Gastrocnemius medialis (tissue), 4 donors: ENCODE data around the gene MS4A10. TPM values are rescaled to one million over a fixed set of nuclear protein-coding genes. Genes with fewer than 3 reads are reported as not detected.

Source experiments
- ATAC-seq, 2 donors: fragments of 150-250 bp; one replicate each; pipeline ENCODE4 v1.9.1; 2016
- DNase-seq, 2 donors: peaks; one replicate each; pipeline ENCODE4 v3.0.0-alpha.2; 2019
- H3K27ac ChIP-seq, 4 donors: fragments of 200-600 bp; sonication (generic); 1 replicate in 1 of 4; 2 replicates in 3 of 4; pipeline ENCODE4 v1.5.1; 2016 to 2018; ENCODE audit warnings: mild to moderate bottlenecking in 2 of 4, moderate library complexity in 1 of 4
- H3K27me3 ChIP-seq, 3 donors: fragments of 200-600 bp; sonication (generic) in 2 of 3; 1 replicate in 1 of 3; 2 replicates in 2 of 3; pipeline versions ENCODE4 v1.5.1 to v1.6.0; 2016 to 2019; ENCODE audit warnings: mild to moderate bottlenecking in 1 of 3, moderate library complexity in 1 of 3
- H3K36me3 ChIP-seq, 2 donors: fragments of 200-600 bp; sonication (generic) in 1 of 2; one replicate each; pipeline ENCODE4 v1.5.1; 2017 to 2018
- H3K4me1 ChIP-seq, 2 donors: fragments of 200-600 bp; sonication (generic) in 1 of 2; one replicate each; pipeline ENCODE4 v1.5.1; 2016 to 2017; ENCODE audit warnings: mild to moderate bottlenecking in 2 of 2
- H3K4me3 ChIP-seq, 4 donors: fragments of 200-600 bp; sonication (generic) in 3 of 4; 1 replicate in 1 of 4; 2 replicates in 3 of 4; pipeline ENCODE4 v1.5.1; 2016 to 2019; ENCODE audit warnings: mild to moderate bottlenecking in 2 of 4
- H3K9me3 ChIP-seq, 3 donors: fragments of 200-600 bp; sonication (generic) in 2 of 3; 1 replicate in 1 of 3; 2 replicates in 2 of 3; pipeline ENCODE4 v1.5.1; 2016 to 2019
- CTCF ChIP-seq, 5 experiments: fragments of 450-650 bp in 3 of 5; fragments of 200-600 bp in 2 of 5; sonication (generic) in 2 of 5; IDR thresholded peaks in 4 of 5; conservative IDR thresholded peaks in 1 of 5; 1 replicate in 4 of 5; 2 replicates in 1 of 5; pipeline ENCODE4 v1.5.1; 2016 to 2019; ENCODE audit warnings: antibody characterized with exemption in 5 of 5, mild to moderate bottlenecking in 3 of 5, moderate library complexity in 3 of 5
- POLR2A ChIP-seq, 2 donors: fragments of 450-650 bp; IDR thresholded peaks; one replicate each; pipeline ENCODE4 v1.6.1; 2017; ENCODE audit warnings: antibody characterized with exemption in 2 of 2, mild to moderate bottlenecking in 2 of 2, moderate library complexity in 2 of 2
- in situ Hi-C, 4 donors: fragments of 200-750 bp; cut with MboI; loops; one replicate each; pipeline versions ENCODE4 v1.15.0 to v1.8.0; 2017; ENCODE audit warnings: low sequenced_read_pairs in 4 of 4
- intact Hi-C: fragments of 100-400 bp; cut with DNase I; formaldehyde crosslinking; loops from one replicate; pipeline ENCODE4 v1.15.1; 2023; ENCODE audit warnings: low total_unique reads
- total RNA-seq, 4 donors: library from RNA; depleted of rRNA; stranded (reverse); fragments of >200 nt; gene quantifications; one replicate each; pipeline versions ENCODE4 v1.1.0 to v1.2.3, GENCODE V29; 2016

The MS4A10 gene
- total RNA-seq, 4 donors from 2014 or later, result not detected

DNA sequence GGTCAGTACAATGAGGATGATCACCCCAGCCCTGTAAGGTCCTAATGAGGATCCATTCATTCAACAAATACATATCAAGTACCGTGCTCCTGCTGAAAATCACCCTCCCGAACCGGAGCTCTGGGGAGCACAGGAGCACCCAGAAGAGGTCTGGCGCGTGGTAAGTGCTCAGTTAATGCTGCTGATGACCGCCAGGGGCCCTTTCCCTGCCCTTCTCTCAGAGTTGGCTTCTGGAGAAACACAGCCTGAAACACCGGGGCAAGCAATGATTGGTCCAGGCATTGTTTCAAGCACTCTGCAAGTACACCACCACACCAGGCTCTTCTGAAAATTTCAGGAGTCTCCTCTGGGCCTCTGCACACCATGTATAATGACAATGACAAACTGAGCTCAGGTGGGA, 53.0 kb downstream of the MS4A10 start:
- Histone ChIP-seq H3K9me3 (no peaks in the 10 kb centered on the region), H3K36me3 (no peaks in the 10 kb centered on the region), H3K27me3 (no peaks in the 10 kb centered on the region), H3K27ac (no peak overlapping the region), H3K4me3 (no peak overlapping the region), H3K4me1 (peaks cover 10 to 13% of the 10 kb centered on the region in 2 donors)
- no peak for ATAC-seq
- DNase-seq, result no peak
- TF ChIP-seq POLR2A (IDR thresholded peaks at IDR 0.05) (no peak), CTCF (IDR thresholded peaks at IDR 0.05 in 4 of 5, conservative IDR thresholded peaks at IDR 0.05 in 1 of 5) (no peak)
- intact Hi-C loops (no loop called here), in situ Hi-C loops (loop anchor here (5.0 to 25.0 kb wide), 3 partner anchors 59 to 349 kb away; no protein-coding TSS in a partner anchor)

- Histone ChIP-seq H3K27ac (peak overlapping the region; percentile 79 to 87 (median 83)), H3K27me3 (no peaks in the 10 kb centered on the region), H3K4me1 (peaks cover 25 to 31% of the 10 kb centered on the region in 2 donors), H3K9me3 (no peaks in the 10 kb centered on the region), H3K36me3 (no peaks in the 10 kb centered on the region), H3K4me3 (peak overlapping the region in 3 of 4 donors; percentile 76 to 92 (median 84))
- ATAC-seq, result peak; percentile 19 to 20
- intact Hi-C loops (no loop called here), in situ Hi-C loops (loop anchor here (5.0 to 25.0 kb wide), 3 partner anchors 52 to 347 kb away; no protein-coding TSS in a partner anchor)
- peak; percentile 30 to 60 for DNase-seq
- no peak for TF ChIP-seq POLR2A (IDR thresholded peaks at IDR 0.05)
Measured at GRCh38 chr11:60840470-60841430, 55.6 kb downstream of the MS4A10 start.

DNA sequence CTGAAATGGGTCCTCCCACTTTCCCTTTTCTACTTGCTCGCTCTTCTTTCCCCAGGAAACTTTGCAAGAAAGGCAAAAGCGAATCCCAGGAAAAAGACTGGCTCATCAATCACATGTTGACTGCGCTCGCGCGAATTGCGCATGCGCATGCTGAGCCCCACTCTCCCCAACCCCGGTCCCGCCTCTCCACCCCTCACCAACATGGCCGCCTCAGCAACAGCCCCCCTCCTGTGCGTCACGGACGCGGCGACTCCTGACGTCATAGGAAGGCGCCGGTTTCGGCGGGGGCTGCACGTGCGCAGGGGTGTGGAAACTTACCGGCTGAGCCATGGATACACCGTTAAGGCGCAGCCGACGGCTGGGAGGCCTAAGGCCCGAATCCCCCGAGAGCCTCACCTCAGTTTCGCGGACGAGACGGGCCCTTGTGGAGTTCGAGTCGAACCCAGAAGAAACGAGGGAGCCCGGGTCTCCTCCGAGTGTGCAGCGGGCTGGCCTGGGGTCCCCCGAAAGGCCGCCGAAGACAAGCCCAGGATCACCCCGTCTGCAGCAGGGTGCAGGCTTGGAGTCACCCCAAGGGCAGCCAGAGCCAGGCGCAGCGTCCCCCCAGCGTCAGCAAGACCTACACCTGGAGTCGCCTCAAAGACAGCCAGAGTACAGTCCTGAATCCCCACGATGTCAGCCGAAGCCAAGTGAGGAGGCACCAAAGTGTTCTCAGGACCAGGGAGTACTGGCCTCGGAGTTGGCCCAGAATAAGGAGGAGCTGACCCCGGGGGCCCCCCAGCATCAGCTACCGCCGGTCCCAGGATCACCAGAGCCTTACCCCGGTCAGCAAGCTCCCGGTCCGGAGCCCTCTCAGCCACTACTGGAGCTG, 56.9 kb downstream of the MS4A10 start, which contains the start of gene CCDC86:
TSS of gene CCDC86 (plus strand) at position 317 of the 871 bp plus-strand sequence. CDS start at position 329, 12 bp downstream.
- Histone ChIP-seq H3K4me3 (peak within 1 kb of the TSS; percentile 76 to 95 (median 88)), H3K9me3 (no peaks in the 10 kb centered on the region), H3K27me3 (no peaks in the 10 kb centered on the region), H3K4me1 (peaks cover 25 to 31% of the 10 kb centered on the region in 2 donors), H3K36me3 (no peaks in the 10 kb centered on the region), H3K27ac (peak within 1 kb of the TSS; percentile 79 to 87 (median 83))
- intact Hi-C loops, result loop anchor here (1.0 to 2.0 kb wide), 3 partner anchors 37 to 319 kb away; partner anchors contain the start of genes PRPF19 and VPS37C
- in situ Hi-C loops, result loop anchor here (5.0 to 25.0 kb wide), 3 partner anchors 50 to 345 kb away; no protein-coding TSS in a partner anchor
- TF ChIP-seq POLR2A (IDR thresholded peaks at IDR 0.05) (peak; percentile 34 to 50), CTCF (IDR thresholded peaks at IDR 0.05 in 4 of 5, conservative IDR thresholded peaks at IDR 0.05 in 1 of 5) (peak in 2 of 5 experiments; percentile 40 to 50)
- ATAC-seq, result peak; percentile 88 to 89
- peak; percentile 94 to 96 for DNase-seq

DNA sequence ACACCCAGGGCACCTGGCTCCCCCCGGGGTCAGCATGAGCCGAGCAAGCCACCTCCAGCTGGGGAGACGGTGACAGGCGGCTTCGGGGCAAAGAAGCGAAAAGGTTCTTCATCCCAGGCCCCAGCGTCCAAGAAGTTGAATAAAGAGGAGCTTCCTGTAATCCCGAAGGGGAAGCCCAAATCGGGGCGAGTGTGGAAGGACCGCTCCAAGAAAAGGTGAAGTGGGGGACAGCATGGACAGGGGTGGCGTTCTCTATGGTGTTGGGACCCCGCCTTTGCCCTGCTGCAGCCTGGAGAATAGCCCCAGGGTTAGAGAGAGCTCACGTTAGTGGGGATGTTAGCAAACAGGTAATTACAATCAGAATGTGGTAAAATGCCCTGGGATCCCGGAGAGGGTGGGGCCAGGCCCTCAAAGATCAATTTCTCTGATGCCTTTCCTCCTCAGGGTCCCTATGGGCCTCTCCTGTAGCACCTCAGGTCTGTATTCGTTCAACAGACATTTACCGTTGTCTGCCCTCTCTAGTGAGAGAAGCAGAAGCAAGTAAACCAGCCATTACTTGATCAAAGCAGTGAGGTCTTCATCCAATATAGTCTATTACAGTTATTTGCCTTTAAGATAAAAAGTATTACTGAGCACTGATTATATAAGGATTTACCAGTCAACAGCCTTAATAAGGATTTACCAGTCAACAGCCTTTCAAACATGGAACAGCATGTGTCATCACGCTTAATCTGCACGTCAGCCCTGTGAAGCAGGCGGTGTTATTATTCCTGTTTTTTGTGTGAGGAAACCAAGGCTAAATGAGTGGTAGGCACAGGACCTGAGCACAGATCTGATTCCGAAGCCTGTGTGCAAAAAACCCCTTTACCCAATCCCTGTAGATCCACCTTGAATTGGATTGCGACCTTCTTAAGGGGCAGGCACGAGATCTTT, 57.8 kb downstream of the MS4A10 start:
- TF ChIP-seq POLR2A (IDR thresholded peaks at IDR 0.05), result no peak
- TF ChIP-seq CTCF (IDR thresholded peaks at IDR 0.05 in 4 of 5, conservative IDR thresholded peaks at IDR 0.05 in 1 of 5), result no peak
- Histone ChIP-seq H3K27ac (peak overlapping the region; percentile 79 to 87 (median 83)), H3K27me3 (no peaks in the 10 kb centered on the region), H3K36me3 (peaks cover 0 to 7% of the 10 kb centered on the region in 2 donors), H3K4me1 (peaks cover 25 to 31% of the 10 kb centered on the region in 2 donors), H3K9me3 (no peaks in the 10 kb centered on the region), H3K4me3 (peak overlapping the region; percentile 76 to 95 (median 88))
- in situ Hi-C loops, result loop anchor here (5.0 to 25.0 kb wide), 3 partner anchors 49 to 344 kb away; no protein-coding TSS in a partner anchor
- ATAC-seq, result no peak
- intact Hi-C loops, result loop anchor here (1.0 to 2.0 kb wide), 3 partner anchors 36 to 318 kb away; partner anchors contain the start of genes PRPF19 and VPS37C
- DNase-seq, result no peak
